ENCODE data around the gene NDUFS7. TPM values are rescaled to one million over a fixed set of nuclear protein-coding genes. Genes with fewer than 3 reads are reported as not detected.

Gene NDUFS7
- total RNA-seq, 1 donor from 2014 or later: 76.7 TPM

DNA sequence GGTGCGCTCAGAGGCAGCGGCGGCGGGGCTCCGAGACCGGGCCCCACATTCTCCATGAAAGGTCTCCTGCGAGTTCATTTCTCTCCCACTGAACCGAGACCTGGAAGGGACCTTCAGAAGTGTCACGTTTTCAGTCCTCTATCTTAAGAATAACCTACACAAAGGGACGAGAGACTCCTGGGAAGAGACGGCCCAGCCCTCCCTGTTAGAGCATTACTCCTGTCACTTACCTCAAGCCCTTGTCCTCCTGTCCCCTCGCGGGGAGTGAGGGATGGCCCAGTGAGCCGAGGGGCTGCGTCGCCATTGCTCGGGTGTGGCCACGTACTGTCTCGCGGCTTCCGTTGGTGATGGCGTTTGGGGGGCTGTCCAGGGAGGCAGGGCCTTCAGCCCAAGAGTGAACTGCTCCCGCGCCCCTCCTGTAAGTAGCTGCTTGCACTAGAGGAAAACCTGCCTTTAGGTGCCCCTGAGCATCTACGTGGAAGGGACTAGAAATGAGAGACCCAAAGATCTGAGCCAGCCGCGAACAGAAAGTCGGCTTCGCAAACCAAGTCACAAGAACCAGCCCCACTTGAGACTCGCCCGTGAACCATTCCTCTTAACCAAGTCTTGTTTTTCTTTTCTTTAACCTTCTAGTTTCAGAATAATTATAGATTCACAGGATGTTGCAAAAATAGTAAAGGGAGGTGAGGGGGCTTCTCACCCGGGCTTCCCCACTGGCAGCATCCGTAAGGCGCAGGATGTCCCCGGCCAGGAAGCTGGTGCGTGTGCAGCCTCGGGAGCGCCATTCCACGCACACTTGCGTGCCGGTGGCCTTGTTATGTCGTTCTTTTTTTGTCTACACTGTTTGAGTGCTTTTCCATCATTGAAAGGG lies 21.1 kb upstream of the NDUFS7 start:
- Histone ChIP-seq H3K9me3 (no peaks in the 10 kb centered on the region), H3K36me3 (peaks cover 87% of the 10 kb centered on the region), H3K4me3 (no peak overlapping the region), H3K27me3 (ENCODE audit: low read depth) (no peaks in the 10 kb centered on the region), H3K4me1 (peaks cover 33% of the 10 kb centered on the region), H3K27ac (no peak overlapping the region)
- DNase-seq (no peak), ATAC-seq (no peak)
- intact Hi-C loops (cut with DNase I): no loop called here
- TF ChIP-seq, protein P1, sequence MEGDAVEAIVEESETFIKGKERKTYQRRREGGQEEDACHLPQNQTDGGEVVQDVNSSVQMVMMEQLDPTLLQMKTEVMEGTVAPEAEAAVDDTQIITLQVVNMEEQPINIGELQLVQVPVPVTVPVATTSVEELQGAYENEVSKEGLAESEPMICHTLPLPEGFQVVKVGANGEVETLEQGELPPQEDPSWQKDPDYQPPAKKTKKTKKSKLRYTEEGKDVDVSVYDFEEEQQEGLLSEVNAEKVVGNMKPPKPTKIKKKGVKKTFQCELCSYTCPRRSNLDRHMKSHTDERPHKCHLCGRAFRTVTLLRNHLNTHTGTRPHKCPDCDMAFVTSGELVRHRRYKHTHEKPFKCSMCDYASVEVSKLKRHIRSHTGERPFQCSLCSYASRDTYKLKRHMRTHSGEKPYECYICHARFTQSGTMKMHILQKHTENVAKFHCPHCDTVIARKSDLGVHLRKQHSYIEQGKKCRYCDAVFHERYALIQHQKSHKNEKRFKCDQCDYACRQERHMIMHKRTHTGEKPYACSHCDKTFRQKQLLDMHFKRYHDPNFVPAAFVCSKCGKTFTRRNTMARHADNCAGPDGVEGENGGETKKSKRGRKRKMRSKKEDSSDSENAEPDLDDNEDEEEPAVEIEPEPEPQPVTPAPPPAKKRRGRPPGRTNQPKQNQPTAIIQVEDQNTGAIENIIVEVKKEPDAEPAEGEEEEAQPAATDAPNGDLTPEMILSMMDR (IDR thresholded peaks at IDR 0.05): no peak

DNA sequence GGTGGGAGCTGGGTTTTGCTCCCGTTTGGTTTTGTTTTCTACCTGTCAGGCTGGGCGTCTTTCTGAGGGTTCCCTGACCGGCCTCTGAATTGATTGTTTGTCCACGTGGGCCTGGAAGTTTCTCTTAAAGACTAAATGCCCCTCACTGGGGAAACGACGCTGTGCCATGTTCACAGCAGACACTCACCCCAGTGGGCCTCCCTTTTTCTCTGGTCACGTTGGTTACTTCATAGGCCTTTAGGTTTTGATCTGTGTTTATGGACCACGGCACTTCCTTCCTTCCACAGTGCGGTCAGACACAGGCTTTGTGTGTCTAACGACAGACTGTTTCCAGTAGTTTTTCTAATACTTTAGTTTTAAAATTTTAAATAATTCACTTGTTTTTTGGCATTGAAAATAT lies 20.1 kb upstream of the NDUFS7 start:
- peaks cover 37% of the 10 kb centered on the region for H3K4me1 ChIP-seq
- peaks cover 87% of the 10 kb centered on the region for H3K36me3 ChIP-seq
- H3K9me3 ChIP-seq: no peaks in the 10 kb centered on the region
- no peak overlapping the region for H3K27ac ChIP-seq
- no peaks in the 10 kb centered on the region for H3K27me3 ChIP-seq (ENCODE audit: low read depth)
- TF ChIP-seq, protein P1 (IDR thresholded peaks at IDR 0.05): no peak
- no peak overlapping the region for H3K4me3 ChIP-seq
- ATAC-seq: no peak
- no peak for DNase-seq
- intact Hi-C loops (cut with DNase I): no loop called here

DNA sequence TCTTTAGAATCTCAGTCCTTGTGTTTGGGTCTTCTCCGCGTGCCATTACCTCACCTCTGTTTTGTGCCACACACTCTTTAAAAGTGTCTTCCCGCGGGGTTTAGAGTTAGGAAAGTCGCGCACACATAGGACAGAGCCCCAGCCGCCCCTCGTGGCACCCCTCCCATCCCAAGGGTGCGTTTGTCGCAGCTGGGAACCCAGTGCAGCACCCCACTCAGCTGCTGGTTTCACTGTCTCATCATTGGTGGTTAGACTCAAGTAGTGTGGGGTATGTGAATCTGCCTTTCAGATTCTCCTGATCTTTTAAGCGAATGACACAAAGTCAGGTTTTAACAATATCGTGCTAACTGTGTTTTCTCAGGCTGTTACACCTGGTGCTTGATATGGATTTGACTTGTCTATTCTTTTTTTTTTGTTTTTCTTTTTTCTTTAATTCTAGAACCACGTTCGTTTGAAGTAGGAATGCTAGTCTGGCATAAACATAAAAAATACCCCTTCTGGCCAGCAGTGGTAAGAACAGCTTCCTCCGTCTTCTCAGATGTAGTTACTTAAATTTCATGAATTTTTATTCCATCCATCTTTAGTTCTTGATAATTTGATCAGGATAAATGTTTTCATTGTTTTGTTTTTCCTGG lies 19.5 kb upstream of the NDUFS7 start:
- TF ChIP-seq, protein P1 (IDR thresholded peaks at IDR 0.05): no peak
- Histone ChIP-seq H3K36me3 (peaks cover 86% of the 10 kb centered on the region), H3K4me1 (peaks cover 37% of the 10 kb centered on the region), H3K4me3 (no peak overlapping the region), H3K27ac (no peak overlapping the region), H3K9me3 (no peaks in the 10 kb centered on the region), H3K27me3 (ENCODE audit: low read depth) (no peaks in the 10 kb centered on the region)
- intact Hi-C loops (cut with DNase I): no loop called here
- DNase-seq (no peak), ATAC-seq (no peak)

DNA sequence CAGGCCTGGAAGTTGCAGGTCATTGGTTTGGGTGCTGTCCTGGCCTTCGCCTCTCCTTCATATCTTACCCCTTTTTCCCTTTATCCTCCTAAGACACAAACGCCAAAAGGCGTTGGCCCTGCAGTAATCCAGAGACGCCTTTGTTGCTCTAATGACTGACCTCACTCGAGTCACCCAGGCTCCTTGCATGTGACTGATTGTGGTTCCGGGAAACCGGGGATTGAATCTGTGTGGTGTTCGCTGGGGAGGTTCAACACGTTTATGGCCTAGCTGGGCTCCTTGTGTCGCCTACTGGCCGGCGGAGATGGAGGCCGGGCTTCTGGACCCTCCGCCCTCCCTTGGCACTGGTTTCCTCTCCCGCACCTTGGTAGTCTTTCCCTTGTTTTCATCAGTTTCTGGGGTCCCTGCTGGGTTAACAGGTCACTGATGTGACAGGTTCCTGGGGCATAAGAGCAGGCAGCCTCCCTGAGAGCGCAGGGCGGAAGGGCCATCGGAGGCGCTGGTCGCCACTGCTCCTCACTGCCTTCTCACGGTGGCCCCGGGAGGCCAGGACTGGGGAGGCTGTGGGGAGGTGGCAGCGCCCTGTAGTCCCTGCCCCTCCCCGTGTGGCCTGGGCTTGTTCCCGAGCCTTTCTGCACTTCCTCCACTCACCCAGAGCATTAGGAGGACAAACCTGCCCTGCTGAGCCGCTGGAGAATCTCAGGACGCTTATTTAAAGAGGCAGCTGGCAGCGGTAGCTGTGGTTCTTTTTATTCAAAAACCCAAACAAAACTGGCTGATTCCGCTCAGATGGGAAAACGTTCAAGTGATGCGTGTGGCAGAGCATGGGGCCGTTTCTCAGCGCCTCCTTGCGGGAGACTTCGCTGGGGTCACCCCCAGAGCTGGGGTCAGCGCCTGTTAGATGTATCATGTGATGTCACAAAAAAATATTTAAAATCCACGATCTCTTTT lies 18.1 kb upstream of the NDUFS7 start:
- no peaks in the 10 kb centered on the region for H3K27me3 ChIP-seq (ENCODE audit: low read depth)
- ATAC-seq (no peak), DNase-seq (no peak)
- H3K27ac ChIP-seq: no peak overlapping the region
- TF ChIP-seq, protein P1 (IDR thresholded peaks at IDR 0.05): no peak
- H3K36me3 ChIP-seq: peaks cover 86% of the 10 kb centered on the region
- peaks cover 33% of the 10 kb centered on the region for H3K4me1 ChIP-seq
- no peaks in the 10 kb centered on the region for H3K9me3 ChIP-seq
- no peak overlapping the region for H3K4me3 ChIP-seq
- intact Hi-C loops (cut with DNase I): no loop called here

DNA sequence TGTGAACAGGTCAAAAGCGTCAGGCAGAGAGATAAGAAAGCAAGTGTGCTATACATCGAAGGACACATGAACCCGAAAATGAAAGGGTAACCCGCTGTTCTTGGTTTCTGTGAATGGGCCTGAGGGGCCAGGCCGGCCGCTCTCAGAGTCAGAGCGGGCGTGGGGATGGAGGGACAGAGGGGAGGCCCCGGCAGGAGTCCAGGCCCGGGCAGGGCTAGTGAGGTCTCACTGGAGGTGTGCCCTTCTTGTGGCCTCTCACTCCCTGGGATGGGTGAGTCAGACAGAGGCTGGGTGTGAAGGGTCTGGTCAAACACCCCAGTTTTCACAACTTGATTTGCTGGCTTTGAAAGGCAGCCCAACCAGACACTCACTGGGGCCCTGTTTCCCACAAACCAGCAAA lies 17.4 kb upstream of the NDUFS7 start:
- no peak overlapping the region for H3K4me3 ChIP-seq
- TF ChIP-seq, protein P1 (IDR thresholded peaks at IDR 0.05): no peak
- ATAC-seq (no peak), DNase-seq (no peak)
- H3K4me1 ChIP-seq: peaks cover 26% of the 10 kb centered on the region
- H3K9me3 ChIP-seq: no peaks in the 10 kb centered on the region
- intact Hi-C loops (cut with DNase I): no loop called here
- no peaks in the 10 kb centered on the region for H3K27me3 ChIP-seq (ENCODE audit: low read depth)
- no peak overlapping the region for H3K27ac ChIP-seq
- peaks cover 86% of the 10 kb centered on the region for H3K36me3 ChIP-seq
